Muscle of arm (tissue), 14 donors: Measurements from ENCODE around the gene CCL28. TPM values are rescaled to one million over a fixed set of nuclear protein-coding genes. Genes with fewer than 3 reads are reported as not detected.
"Not testable (repeated sequence)": the region's sequence is repeated elsewhere in the genome, so short reads cannot be mapped to it uniquely, and the experiment has no call there.

Experiments used
- DNase-seq: peaks from one replicate; pipeline ENCODE4 v3.0.0-alpha.2; 2013
- long read RNA-seq, 11 donors: transcript quantifications; one replicate each; lab custom pipeline, GENCODE V29; 2026
- polyA plus RNA-seq, 12 donors: library from polyadenylated mRNA; unstranded; fragments of 120-200 nt; gene quantifications; one replicate each; pipeline ENCODE4 v1.2.1, GENCODE V29; 2013; ENCODE audit not compliant: insufficient read length in 12 of 12

The CCL28 gene, protein sequence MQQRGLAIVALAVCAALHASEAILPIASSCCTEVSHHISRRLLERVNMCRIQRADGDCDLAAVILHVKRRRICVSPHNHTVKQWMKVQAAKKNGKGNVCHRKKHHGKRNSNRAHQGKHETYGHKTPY
- polyA plus RNA-seq, result 1 to 10 TPM in 1 of 12 donors, under 1 TPM in 8, not detected in 3; 0.05 to 4.6 (median 0.34) TPM
- long read RNA-seq, donor 1, partial matches to known transcripts, result 0 of 3 reads
- long read RNA-seq, donor 1, other reads (novel, unspliced or antisense), result 0 of 3 reads
- long read RNA-seq, donor 2, result 0 reads
- long read RNA-seq, donor 3, result 0 reads
- long read RNA-seq, donor 4, result 0 reads
- long read RNA-seq, donor 5, result 0 reads
- long read RNA-seq, donor 6, result 0 reads
- long read RNA-seq, donor 7, result 0 reads
- long read RNA-seq, donor 8, result 0 reads
- long read RNA-seq, donor 9, result 0 reads
- long read RNA-seq, donor 10, result 0 reads
- long read RNA-seq, donor 11, result 0 reads

DNA sequence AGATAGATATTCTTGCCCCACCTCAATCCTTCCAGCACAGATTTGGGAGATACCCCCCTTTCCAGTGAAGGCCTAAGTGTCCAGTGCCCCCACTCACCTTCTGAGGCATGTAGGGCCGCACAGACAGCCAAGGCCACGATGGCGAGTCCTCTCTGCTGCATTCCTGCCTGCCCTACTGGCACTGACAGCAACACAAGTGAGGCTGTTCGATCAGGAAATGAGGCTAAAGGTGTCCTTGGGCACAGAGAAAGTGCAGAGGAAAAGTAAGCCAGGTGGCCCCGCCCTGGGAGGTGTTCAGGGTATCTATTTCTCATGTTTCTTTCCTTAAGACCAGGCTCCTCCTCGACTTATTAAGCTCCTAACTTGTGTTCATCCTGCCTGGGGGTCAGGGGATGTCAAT is at the start of gene CCL28:
TSS of gene CCL28 (minus strand) at position 236 of the 400 bp plus-strand sequence. CDS start at position 161, 75 bp downstream.
- DNase-seq, result no peak

DNA sequence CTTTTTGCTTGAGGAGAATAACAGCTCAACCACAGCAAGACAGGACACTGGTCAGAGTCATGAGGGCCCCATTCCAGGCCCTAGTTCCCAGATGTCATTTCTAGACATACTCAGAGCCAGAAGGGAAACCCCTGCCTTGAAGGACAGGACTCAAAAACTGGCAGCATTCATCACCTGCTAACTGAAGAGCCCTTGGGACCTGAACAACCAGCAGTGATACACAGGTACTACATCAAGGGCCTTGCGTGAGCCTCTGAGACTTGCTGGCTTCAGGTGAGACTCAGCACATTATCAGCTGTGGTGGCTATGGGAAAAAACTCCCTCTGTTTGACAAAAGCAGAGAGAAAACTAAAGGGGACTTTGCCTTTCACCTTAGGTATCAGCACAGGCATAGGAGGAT is 48.9 kb upstream of the CCL28 start:
- no peak for DNase-seq

DNA sequence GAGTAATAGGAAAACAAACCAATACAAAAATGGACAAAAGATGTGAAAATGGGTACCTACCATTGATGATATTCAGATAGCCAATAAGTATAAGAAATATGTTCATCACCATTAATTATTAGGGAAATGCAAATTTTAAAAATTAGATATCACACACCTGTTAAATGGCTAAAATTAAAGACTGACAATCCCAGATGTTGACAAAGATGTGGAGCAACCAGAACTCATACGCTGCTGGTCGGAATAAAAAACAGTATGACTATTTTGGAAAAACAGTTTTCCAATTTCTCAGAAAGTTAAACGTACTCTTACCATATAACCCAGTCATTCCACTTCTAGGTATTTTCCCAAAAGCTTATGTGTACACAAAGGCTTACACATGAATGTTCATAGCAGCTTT is 44.4 kb upstream of the CCL28 start:
- DNase-seq, result no peak

DNA sequence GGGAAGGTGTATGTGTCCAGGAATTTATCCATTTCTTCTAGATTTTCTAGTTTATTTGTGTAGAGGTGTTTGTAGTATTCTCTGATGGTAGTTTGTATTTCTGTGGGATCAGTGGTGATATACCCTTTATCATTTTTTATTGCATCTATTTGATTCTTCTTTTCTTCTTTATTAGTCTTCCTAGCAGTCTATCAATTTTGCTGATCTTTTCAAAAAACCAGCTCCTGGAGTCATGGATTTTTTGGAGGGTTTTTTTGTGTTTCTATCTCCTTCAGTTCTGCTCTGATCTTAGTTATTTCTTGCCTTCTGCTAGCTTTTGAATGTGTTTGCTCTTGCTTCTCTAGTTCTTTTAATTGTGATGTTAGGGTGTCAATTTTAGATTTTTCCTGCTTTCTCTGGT is 29.4 kb upstream of the CCL28 start:
- DNase-seq, result not testable (repeated sequence)

DNA sequence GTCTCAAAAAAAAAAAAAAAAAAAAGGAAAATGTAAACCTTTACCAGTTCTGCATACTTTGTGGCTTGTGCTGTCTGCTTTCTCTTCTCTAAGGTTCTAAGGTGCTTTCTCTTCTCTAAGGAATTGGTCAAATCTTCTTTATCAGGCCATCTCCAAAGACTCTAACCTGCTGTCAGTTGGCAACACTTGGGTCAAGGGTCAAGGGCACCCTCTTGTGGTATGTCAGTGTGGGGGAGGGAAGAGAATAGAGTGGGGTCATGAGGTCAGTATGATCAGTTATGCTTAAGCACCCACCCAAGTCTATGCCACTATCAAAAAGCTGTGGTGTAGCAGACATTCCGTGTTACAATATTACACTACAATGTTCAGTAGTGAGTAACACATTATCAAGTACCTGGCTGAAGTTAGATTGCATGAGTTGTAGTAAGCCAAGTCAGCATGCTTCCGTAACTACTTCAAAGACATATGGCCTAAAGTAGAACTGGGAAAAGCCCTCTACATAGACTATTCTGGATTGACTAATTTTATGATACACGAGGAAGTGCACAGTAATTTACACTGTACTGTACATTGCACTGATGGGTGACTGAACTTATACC is 25.0 kb upstream of the CCL28 start:
- no peak for DNase-seq

DNA sequence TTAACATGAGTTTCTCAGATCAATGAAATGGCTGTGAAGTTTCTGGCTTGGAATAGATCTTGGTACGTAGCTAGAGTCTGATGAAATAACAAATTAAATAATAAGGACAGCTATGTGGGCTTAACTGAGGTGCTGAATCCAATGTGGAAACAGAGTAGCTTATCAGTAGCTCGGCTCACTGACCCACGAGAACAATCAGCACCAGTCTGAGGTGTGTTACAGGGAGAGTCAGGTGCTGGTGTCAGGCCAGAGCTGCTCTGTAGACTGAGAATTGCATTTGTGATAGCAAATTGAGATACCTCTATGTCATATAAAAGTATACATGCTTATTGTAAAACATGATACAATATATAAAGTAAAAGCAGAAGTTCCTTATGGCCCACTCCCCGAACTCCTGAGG is 21.2 kb upstream of the CCL28 start:
- no peak for DNase-seq

DNA sequence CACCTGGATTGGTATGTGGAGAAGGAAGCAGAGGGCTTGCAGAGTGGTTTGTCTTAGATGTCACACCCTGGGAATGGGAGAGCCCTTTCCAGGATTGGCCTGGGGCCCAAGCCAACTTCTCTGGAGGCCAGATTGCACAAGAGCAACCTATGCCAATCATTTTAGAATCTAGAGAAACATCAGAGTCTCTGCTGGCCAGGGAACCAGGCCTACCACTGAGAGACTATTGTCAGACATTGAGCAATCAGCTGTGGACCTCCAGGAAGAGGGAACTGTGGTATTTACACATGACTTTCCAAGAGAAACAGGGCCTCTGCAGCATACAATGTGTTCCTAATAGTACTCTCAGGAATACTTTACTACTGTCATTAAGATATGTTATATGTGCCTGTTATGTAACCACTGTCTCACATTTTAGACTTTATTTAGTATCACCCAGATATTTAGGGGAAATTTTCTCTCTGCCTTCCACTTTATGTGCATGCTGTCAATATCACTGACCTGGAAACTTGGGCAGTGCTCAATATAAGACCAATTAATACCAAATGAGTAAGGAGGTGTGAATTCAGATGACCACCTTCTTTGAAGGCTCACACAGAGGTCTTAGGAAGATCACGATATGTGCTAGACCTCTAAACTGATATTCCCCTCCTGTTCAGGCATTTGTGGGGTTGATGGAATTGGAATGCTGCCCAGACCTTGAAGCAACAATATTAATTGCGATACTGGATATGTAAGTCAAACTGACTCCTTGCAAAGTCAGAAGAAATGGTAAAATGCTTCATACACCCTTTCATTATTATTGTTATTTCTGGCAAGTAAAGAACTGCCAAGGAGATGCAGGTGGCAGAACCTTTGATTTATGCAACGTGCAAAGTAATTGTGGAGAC is 20.5 kb upstream of the CCL28 start:
- DNase-seq, result no peak

DNA sequence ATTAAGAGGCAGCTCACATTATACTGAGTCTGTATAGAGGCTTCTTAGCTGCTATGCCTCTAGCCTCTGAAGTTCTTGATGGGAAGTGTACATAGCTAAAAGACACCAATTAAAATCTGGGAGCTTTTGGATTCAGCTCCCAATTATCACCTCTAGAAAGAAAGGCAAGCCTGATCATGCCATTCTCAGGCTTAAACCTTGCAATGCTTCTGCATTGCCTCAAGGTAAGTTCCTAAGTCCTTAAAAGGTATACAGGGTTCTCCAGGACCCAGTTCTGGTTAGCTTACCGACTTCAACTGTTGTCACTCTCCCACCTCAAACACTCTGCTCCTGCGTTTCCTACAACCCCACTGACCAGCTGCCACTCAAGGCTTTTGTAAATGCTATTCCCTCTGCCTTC is 17.5 kb upstream of the CCL28 start:
- no peak for DNase-seq

DNA sequence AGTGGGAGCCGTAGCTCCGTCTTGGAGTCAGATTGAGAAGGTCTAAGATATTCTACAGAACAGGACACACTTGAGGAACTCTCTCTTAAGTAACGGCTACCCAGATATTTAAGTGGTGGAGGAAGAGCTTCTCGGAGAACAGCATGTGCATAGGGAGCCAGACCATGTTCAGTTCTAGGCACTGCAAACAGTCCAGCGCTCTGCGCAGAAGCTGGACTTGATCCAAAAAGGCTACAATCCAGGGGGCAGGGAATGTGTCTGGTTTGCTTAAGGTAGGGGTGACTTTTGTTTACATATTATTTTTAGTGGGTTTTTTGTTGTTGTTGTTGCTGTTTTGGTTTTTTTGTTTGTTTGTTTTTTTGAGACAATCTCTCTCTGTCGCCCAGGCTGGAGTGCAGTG is 16.8 kb upstream of the CCL28 start:
- no peak for DNase-seq

DNA sequence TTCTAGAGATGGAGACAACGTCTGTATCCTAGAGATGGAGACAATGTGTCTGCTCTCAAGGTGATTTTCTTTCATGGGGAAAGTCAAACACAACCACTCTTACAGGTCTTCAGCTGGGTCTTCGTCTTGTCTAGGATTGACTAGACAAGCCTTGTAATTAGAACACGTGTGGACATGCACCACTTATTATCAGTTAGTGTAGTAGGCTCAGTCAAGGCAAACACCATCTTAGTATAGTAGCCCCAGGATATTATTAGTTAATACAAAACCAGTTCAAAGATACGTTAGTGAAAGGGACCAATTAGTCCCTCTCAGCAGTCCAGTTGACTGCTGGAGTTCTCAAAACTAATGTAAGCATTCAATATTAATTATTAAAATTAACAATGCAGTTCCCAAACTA is 15.1 kb upstream of the CCL28 start:
- DNase-seq, result no peak

DNA sequence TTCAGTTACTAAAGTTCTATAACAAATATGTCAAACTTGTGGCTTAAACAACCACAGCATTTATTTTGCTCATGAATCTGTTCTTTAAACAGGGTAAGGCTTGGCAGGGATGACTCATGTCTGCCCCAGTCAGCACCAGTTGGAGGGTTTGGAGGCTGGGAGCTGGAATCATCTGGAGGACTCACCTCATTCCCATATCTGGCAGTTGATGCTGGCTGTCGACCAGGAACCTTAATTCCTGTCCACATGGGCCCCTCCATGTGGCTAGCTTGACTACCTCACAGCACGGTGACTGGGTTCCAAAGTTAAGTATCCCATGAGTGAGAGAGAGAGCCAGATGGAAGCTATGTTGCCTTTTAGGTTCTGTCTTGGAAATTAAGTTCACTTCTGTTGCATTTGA is 13.8 kb upstream of the CCL28 start:
- DNase-seq, result no peak

DNA sequence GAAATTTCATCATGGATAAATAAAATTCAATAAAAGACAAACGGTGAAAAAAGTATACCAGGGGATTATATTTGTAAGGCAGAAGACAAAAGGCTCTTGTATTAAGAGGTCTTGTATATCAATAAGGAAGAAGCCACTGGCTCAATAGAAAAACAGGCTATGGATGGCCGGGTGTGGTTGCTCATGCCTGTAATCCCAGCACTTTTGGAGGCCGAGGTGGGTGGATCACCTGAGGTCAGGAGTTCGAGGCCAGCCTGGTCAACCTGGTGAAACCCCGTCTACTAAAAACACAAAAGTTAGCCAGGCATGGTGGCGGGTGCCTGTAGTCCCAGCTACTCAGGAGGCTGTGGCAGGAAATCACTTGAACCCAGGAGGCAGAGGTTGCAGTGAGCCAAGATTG is 10.9 kb upstream of the CCL28 start:
- DNase-seq, result not testable (repeated sequence)

DNA sequence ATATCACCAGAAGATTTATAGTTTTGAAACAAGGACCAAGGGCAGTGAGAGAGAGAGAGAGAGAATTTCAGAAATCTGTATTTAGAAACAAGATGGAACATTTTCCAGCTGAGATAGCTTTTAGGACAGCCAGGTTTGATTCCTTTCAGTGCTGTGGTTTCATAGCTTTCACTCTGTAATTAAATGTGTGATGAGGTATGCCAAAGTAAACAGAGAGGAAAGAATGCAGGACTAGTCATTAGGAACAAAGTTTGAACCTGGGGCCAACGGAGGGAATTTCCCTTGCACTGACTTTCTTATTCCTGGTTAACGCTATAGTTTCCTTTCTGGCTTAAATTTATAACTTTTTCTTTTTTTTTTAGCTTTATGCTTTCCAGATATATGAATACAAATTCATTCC is 10.0 kb upstream of the CCL28 start:
- no peak for DNase-seq

DNA sequence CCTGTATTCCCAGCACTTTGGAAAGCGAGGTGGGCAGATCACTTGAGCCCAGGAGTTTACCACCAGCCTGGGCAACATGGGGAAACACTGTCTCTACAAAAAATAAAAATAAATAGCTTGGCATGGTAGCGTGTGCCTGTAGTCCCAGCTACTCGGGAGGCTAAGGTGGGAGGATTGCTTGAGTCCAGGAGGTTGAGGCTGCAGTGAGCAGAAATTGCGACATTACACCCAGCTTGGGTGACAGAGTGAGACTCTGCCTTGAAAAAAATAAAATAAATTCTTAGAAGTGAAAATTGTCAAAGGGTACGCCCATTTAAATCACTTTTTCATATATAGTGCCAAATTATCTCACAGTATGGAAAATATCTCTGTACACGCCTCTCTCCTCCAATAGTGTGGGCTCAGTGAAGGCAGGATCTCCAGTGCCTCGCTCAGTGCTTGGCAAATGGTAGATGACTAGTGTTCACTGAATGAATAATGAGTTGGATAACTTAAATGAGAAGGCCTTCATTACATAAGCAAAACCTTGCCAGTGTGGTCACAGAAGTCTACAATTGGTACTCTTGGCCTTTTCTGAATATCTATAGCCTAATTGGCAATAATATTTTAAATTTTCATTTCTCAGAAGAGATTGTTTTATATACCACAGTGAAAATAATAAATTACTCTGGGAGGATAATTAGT is 9.4 kb upstream of the CCL28 start:
- no peak for DNase-seq

DNA sequence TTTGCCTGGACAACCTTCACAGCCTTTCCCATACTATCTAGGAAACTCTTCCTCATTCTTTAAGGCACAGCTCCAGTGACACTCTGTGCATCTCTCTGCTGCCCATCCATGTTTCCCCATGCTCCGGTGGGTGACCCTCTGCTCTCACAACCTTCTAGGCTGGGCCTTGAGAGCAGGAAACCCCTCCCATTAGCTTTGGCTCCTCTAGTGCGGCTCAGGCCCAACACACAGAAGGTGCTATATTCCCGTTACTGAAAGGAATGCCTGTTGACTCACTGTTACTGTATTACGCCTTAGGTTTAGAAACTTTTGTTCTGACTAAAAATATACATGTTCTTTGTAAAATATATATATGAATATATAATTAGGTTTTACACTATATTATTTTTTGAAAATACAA is 8.1 kb upstream of the CCL28 start:
- no peak for DNase-seq

DNA sequence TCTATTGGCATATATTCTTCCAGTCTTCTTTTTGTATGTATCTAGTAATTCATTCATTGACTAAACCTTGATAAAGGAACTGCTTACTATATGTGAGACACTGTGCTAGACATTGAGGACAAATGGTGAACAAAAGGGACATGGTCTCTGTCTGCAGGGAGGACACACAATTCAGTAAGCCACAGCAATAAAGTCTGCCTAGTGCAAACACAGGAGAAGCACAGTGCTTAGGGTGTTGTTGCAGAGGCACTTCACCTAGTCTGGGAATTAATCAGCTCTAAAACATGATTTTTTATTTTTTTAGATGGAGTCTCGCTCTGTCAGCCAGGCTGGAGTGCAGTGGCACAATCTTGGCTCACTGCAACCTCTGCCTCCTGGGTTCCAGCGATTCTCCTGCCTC is 6.4 kb upstream of the CCL28 start:
- DNase-seq, result no peak

DNA sequence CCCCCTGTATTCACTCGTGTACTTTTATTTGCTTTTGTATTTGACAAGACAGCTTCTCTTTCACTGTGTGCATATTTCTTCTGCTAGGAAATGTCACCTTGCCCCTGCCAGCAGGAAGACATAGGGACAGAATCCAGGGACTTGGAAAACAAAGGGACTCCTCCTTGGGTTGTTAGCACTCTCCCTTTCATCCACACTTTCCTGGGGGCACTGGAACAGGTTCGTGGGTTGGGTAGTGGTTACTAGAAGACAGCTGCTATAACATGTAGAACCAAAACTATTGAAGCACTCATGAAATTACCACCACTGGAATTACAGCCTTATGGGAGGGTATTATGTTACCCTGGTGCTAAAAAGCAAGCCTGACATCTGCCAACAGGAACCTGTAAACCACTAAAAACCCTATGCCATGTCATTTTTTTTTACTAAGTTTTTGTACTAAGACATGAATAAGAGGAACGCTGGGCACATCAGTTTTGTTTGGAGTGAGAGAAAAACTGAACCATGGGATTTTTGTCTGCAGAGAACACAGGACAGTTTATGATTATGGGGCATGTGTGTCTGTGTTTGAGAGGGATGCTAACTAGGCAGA is 4.7 kb upstream of the CCL28 start:
- DNase-seq, result no peak

DNA sequence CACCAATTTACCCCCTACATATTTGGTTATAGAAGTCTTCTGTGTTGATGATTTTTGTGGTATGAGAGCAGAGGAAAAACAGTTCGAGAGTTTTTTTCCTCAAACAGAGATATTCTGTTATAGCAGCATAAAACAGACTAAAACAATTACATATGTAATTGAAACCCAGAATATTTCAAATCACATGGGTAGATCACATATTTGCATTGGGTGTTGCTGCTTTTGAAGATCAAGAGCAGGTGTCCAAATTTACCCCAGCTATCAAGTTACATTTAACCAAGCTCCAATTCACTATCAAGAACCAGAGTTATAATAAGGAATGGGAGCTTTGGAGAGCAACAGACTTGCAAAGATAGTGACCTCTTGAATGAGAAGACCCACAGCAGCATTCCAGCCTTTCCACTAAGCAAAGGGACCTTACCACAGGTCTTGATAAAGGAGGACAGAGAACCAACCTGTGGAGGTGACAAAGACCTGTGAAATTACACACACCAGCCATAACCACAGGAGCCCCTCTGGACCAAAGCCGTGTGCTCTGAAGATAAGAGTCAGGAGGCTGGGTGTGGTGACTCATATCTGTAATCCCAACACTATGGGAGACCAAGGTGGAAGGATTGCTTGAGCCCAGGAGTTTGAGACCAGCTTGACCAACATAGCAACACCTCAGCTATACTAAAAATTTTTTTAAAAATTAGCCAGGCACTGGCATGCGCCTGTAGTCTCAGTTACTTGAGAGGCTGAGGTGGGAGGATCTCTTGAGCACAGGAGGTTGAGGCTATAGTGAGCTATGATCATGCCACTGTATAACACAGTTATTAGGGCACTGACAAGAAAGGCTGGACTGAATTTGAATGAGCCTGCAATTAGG is 4.0 kb upstream of the CCL28 start:
- DNase-seq, result no peak

DNA sequence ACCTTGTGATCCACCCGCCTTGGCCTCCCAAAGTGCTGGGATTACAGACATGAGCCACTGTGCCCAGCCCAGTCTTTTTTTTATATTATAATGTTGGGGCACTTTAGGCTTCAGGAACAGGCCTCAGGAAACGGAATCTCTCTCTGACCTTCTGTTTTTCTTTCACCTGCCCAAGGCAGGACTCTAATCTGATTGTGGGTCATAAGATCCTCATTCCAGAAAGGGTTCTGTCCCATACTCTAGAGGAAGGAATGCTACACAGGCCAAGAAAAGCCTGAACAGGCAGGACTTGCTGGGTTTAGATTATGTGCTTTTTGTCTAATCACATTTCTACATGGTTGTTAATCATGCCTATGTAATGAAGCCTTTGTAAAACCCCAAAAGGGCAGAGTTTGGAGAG is 1.8 kb upstream of the CCL28 start:
- DNase-seq, result no peak

DNA sequence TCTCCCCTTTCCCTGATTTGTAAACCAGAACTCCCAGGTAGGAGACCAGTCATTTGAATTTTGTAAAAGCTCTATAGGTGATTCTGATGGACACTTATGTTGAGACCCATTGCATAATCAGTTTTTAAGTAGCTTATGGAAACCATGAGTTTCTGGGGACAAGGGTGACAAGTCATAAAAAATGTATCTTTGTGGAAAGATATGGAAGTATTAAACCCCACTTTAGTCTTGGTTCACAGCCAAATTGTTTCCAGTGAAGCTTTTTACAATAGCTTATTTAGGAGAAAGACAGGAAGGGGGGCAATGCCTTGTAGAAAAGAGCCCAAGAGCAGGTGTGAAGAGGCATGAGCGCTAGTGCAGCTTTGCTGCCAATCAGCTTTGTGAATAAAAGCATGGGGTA is 453 bp upstream of the CCL28 start:
- DNase-seq, result no peak

DNA sequence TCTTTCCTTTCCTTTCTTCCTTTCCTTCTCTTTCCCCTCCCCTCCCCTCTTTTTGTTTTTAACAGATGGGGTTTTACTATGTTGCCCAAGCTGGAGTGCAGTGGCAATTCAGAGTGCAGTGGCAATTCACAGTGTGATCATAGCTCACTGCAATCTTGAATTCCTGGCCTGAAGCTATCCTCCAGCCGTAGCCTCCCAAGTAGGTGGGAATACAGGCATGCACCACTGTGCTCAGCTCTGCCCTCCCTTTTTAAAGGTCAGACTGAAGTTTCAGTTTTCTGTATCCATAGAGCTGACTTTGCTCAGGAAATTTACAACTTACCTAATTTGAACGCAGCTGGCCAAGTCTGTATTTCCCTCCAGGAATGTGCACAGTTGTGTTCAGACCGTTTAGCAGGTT is 696 bp downstream of the CCL28 start:
- DNase-seq, result no peak
